ENCODE measurements around the gene KISS1R.

KISS1R gene

GRCh38 chr19:912181-913079 lies 4.7 kb upstream of the KISS1R start:
- no peak for TF ChIP-seq CTCF (IDR thresholded peaks at IDR 0.05)
- DNase-seq (ENCODE audit: low spot score): no peak
- Histone ChIP-seq H3K4me3 (peak overlapping the region; percentile 76), H3K27ac (peak overlapping the region; percentile 55 to 91)

GRCh38 chr19:913080-913748 lies 3.9 kb upstream of the KISS1R start, which contains the start of gene R3HDM4:
Gene R3HDM4, minus strand, starts transcription at chr19:913219. Its CDS starts 62 bp downstream, at chr19:913157.
- no peak for DNase-seq (ENCODE audit: low spot score)
- peak within 1 kb of the TSS; percentile 79 to 91 for H3K27ac ChIP-seq
- H3K4me3 ChIP-seq: peak within 1 kb of the TSS; percentile 76
- no peak for TF ChIP-seq CTCF (IDR thresholded peaks at IDR 0.05)

GRCh38 chr19:916645-917322 lies 349 bp upstream of the KISS1R start:
- peak overlapping the region; percentile 67 for H3K4me3 ChIP-seq
- no peak for TF ChIP-seq CTCF (IDR thresholded peaks at IDR 0.05)
- no peak for DNase-seq (ENCODE audit: low spot score)
- no peak overlapping the region for H3K27ac ChIP-seq

GRCh38 chr19:918152-918437 lies 962 bp downstream of the KISS1R start:
- TF ChIP-seq CTCF (IDR thresholded peaks at IDR 0.05): no peak
- peak overlapping the region; percentile 67 for H3K4me3 ChIP-seq
- H3K27ac ChIP-seq: no peak overlapping the region
- DNase-seq (ENCODE audit: low spot score): no peak

GRCh38 chr19:918481-919198 lies 1.5 kb downstream of the KISS1R start:
- TF ChIP-seq CTCF (IDR thresholded peaks at IDR 0.05): no peak
- Histone ChIP-seq H3K4me3 (peak overlapping the region; percentile 67), H3K27ac (no peak overlapping the region)
- DNase-seq (ENCODE audit: low spot score): no peak

- H3K27ac ChIP-seq: no peak overlapping the region
Measured at GRCh38 chr19:919199-920050, 2.3 kb downstream of the KISS1R start.

More at GRCh38 chr19:919199-920050, 2.3 kb downstream of the KISS1R start:
- TF ChIP-seq CTCF (IDR thresholded peaks at IDR 0.05): no peak
- peak overlapping the region; percentile 59 for H3K4me3 ChIP-seq
- DNase-seq (ENCODE audit: low spot score): no peak
